Loucy (cell line): ENCODE measurements around the gene TOP1.

Experiments
- H2AFZ ChIP-seq: fragments of 200-600 bp; sonication (generic); 2 replicates; pipeline ENCODE4 v1.6.0; 2016; ENCODE audit warnings: antibody characterized with exemption, mild to moderate bottlenecking, low read length, moderate library complexity
- H3F3A ChIP-seq: fragments of 200-600 bp; 2 replicates; pipeline ENCODE4 v1.6.0; 2016; ENCODE audit warnings: antibody characterized with exemption, low read depth, mild to moderate bottlenecking
- H3K27me3 ChIP-seq: fragments of 200-600 bp; sonication (generic); 2 replicates; pipeline ENCODE4 v1.6.1; 2014; ENCODE audit warnings: low read length, mild to moderate bottlenecking; ENCODE audit not compliant: insufficient read depth, poor library complexity, severe bottlenecking
- H3K36me3 ChIP-seq: fragments of 200-600 bp; sonication (generic); 2 replicates; pipeline ENCODE4 v1.6.1; 2016; ENCODE audit warnings: low read length; ENCODE audit not compliant: insufficient read depth
- H3K4me1 ChIP-seq: fragments of 200-600 bp; sonication (generic); 2 replicates; pipeline ENCODE4 v1.5.1; 2014; ENCODE audit warnings: low read length, mild to moderate bottlenecking; ENCODE audit not compliant: insufficient read depth, poor library complexity, severe bottlenecking
- H3K4me2 ChIP-seq: fragments of 200-600 bp; sonication (generic); 2 replicates; pipeline ENCODE4 v1.6.0; 2014; ENCODE audit warnings: antibody characterized with exemption, low read length, low read depth, mild to moderate bottlenecking; ENCODE audit not compliant: poor library complexity, severe bottlenecking
- H3K4me3 ChIP-seq: fragments of 200-600 bp; sonication (generic); 2 replicates; pipeline ENCODE4 v1.5.1; 2014; ENCODE audit warnings: low read length, mild to moderate bottlenecking, mixed read lengths; ENCODE audit not compliant: poor library complexity, severe bottlenecking
- H3K79me2 ChIP-seq: fragments of 200-600 bp; sonication (generic); 2 replicates; pipeline ENCODE4 v1.6.1; 2014; ENCODE audit warnings: low read length; ENCODE audit not compliant: insufficient read depth
- H3K9ac ChIP-seq: fragments of 200-600 bp; sonication (generic); 2 replicates; pipeline ENCODE4 v1.6.0; 2014; ENCODE audit warnings: mild to moderate bottlenecking, low read depth, low read length, moderate library complexity; ENCODE audit not compliant: poor library complexity, severe bottlenecking
- H3K9me2 ChIP-seq: fragments of 200-600 bp; sonication (generic); replicated peaks from 2 replicates; pipeline ENCODE4 v1.6.1; 2016; ENCODE audit warnings: low read depth, low read length, mixed read lengths
- H3K9me3 ChIP-seq: fragments of 200-600 bp; sonication (generic); 2 replicates; pipeline ENCODE4 v1.6.1; 2014; ENCODE audit warnings: mild to moderate bottlenecking, antibody characterized with exemption, low read length, low read depth; ENCODE audit not compliant: insufficient read depth
- H4K20me1 ChIP-seq: fragments of 200-600 bp; sonication (generic); 2 replicates; pipeline ENCODE4 v1.6.0; 2014; ENCODE audit warnings: antibody characterized with exemption, low read length, mild to moderate bottlenecking; ENCODE audit not compliant: insufficient read depth, poor library complexity, severe bottlenecking
- CTCF ChIP-seq: fragments of 200-600 bp; sonication (generic); conservative IDR thresholded peaks from 2 replicates; pipeline ENCODE4 v1.5.1; 2014; ENCODE audit warnings: mild to moderate bottlenecking, antibody characterized with exemption, low read length
- EZH2phosphoT487 ChIP-seq: fragments of 200-600 bp; IDR thresholded peaks from 2 replicates; pipeline ENCODE4 v1.6.1; 2018; ENCODE audit warnings: antibody characterized with exemption, mild to moderate bottlenecking, moderate library complexity, borderline replicate concordance

Gene TOP1

GRCh38 chr20:41110930-41111577, 82.4 kb downstream of the TOP1 start:
- H3F3A ChIP-seq: no peaks in the 10 kb centered on the region
- H3K36me3 ChIP-seq: peaks cover 73% of the 10 kb centered on the region
- no peak overlapping the region for H3K4me2 ChIP-seq
- no peak overlapping the region for H2AFZ ChIP-seq
- H3K9me3 ChIP-seq: no peaks in the 10 kb centered on the region
- H4K20me1 ChIP-seq: no peaks in the 10 kb centered on the region
- H3K27me3 ChIP-seq: no peaks in the 10 kb centered on the region
- no peaks in the 10 kb centered on the region for H3K79me2 ChIP-seq
- no peak for TF ChIP-seq EZH2phosphoT487
- no peak for TF ChIP-seq CTCF
- H3K4me3 ChIP-seq: no peak overlapping the region
- no peaks in the 10 kb centered on the region for H3K9me2 ChIP-seq
- H3K9ac ChIP-seq: no peak overlapping the region
- no peaks in the 10 kb centered on the region for H3K4me1 ChIP-seq

DNA sequence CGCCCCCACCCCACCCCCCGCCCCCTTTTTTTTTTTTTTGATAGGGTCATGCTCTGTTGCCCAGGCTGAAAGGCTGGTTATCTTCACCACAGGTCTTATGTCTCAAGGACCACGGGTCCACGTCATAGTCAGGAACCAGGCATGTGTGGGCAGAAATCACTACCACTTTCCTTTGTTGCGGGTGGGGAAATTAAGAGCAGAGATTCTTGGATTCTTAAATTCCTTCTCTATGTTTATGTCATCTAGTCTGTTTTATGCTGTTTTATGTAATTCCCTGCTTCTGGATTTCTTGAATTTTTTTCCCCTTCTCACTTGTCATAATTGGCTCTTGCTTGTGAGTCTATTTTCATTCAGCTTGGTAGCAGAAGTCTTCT, 82.9 kb downstream of the TOP1 start:
- Histone ChIP-seq H3K4me2 (no peak overlapping the region), H3F3A (no peaks in the 10 kb centered on the region), H3K4me1 (no peaks in the 10 kb centered on the region), H3K27me3 (no peaks in the 10 kb centered on the region), H3K36me3 (peaks cover 78% of the 10 kb centered on the region), H3K9me2 (no peaks in the 10 kb centered on the region), H4K20me1 (no peaks in the 10 kb centered on the region), H3K79me2 (no peaks in the 10 kb centered on the region), H3K4me3 (no peak overlapping the region), H3K9ac (no peak overlapping the region), H2AFZ (no peak overlapping the region), H3K9me3 (no peaks in the 10 kb centered on the region)
- TF ChIP-seq CTCF (no peak), EZH2phosphoT487 (no peak)

- Histone ChIP-seq H3K4me3 (no peak overlapping the region), H3K9ac (no peak overlapping the region), H2AFZ (no peak overlapping the region), H3K27me3 (no peaks in the 10 kb centered on the region), H3K36me3 (peaks cover 89% of the 10 kb centered on the region), H3K9me2 (no peaks in the 10 kb centered on the region), H3K4me1 (no peaks in the 10 kb centered on the region), H4K20me1 (no peaks in the 10 kb centered on the region), H3K79me2 (no peaks in the 10 kb centered on the region), H3K4me2 (no peak overlapping the region), H3K9me3 (no peaks in the 10 kb centered on the region), H3F3A (no peaks in the 10 kb centered on the region)
- no peak for TF ChIP-seq CTCF
These were observed 87.8 kb downstream of the TOP1 start for GRCh38 chr20:41116282-41116956.
